C4-2B (cell line): Measurements from ENCODE around the gene C1QTNF6.

Experiments used
- CTCF ChIP-seq: fragments of 450-650 bp; conservative IDR thresholded peaks from 2 replicates; pipeline ENCODE4 v1.5.1; 2017; ENCODE audit warnings: mild to moderate bottlenecking
- ZFX ChIP-seq: fragments of 450-650 bp; IDR thresholded peaks from 2 replicates; pipeline ENCODE4 v1.6.1; 2017

DNA sequence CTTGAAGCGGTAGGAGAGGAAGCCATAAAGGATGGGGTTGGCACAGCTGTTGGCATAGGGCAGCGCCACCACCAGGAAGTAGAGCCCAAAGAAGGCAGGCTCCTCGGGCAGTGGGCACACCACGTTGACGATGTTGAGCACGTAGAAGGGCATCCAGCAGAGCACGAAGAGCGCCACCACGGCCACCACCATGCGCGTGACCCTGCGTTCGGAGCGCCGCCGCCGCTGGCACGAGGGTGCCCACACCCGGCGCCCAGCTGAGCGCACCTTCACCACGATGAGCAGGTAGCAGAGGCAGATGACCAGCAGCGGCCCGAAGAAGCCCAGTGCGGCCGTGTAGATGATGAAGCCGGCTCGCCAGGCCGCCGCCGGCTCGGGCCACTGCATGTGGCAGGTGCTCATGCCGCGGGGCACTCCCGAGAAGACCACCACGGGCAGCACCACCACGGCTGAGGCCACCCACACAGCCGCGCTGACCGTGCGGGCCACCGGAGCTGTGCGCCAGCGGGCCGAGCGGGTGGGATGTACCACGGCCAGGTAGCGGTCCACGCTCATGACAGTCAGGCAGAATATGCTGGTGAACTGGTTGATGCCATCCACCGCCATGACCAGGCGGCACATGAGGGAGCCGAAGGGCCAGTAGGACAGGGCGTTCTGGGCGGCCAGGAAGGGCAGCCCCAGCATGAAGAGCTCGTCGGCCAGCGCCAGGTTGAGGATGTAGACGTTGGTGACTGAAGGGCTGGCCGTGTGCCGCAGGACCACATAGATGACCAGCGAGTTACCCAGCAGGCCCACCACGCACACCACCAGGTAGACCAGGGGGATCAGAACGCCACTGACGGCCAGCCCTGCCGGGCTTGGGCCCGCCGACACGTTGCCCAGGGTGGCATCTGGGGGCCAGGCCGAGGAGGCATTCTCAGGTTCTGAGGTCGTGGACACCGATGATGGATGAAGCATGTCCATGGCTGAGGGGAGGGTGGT lies 19.1 kb upstream of the C1QTNF6 start:
- TF ChIP-seq CTCF, result no peak
- no peak for TF ChIP-seq ZFX
